SK-N-DZ (cell line): Measurements from ENCODE around the gene KCNH8.

ENCODE experiments used
- small RNA-seq, 2 experiments: library from RNA; depleted of rRNA; stranded (forward); fragments of <200 nt; gene quantifications; one replicate each; pipeline ENCODE3, GENCODE V24; 2014

Gene KCNH8

Small RNAs within 50 kb of the gene (small RNA-seq; reads per million reads assigned to genes)
- 0 reads per million in 2 experiments for gene MIR4791
